ENCODE measurements around the gene CRYBG1.

GRCh38 chr6:106490030-106490429 lies 129.5 kb downstream of the CRYBG1 start:
- TF ChIP-seq CTCF (conservative IDR thresholded peaks at IDR 0.05; ENCODE audit: low read depth, low read length), result no peak
- no peak for TF ChIP-seq EZH2 (IDR thresholded peaks at IDR 0.05; ENCODE audit: borderline replicate concordance, low read depth, low read length, poor library complexity, severe bottlenecking)

All from A673 (cell line).